CD4-positive, alpha-beta T cell treated with Interleukin-6 for 4 hours (primary cell): Measurements from ENCODE around the gene TNFRSF4.
A peak's percentile ranks its signal among the peaks of the same experiment; 100 is the strongest.
"Not testable (repeated sequence)": the region's sequence is repeated elsewhere in the genome, so short reads cannot be mapped to it uniquely, and the experiment has no call there.

Experiments
- DNase-seq: peaks from one replicate; pipeline ENCODE4 v3.0.0-alpha.2; 2020; ENCODE audit warnings: mixed read lengths

Gene TNFRSF4

DNA sequence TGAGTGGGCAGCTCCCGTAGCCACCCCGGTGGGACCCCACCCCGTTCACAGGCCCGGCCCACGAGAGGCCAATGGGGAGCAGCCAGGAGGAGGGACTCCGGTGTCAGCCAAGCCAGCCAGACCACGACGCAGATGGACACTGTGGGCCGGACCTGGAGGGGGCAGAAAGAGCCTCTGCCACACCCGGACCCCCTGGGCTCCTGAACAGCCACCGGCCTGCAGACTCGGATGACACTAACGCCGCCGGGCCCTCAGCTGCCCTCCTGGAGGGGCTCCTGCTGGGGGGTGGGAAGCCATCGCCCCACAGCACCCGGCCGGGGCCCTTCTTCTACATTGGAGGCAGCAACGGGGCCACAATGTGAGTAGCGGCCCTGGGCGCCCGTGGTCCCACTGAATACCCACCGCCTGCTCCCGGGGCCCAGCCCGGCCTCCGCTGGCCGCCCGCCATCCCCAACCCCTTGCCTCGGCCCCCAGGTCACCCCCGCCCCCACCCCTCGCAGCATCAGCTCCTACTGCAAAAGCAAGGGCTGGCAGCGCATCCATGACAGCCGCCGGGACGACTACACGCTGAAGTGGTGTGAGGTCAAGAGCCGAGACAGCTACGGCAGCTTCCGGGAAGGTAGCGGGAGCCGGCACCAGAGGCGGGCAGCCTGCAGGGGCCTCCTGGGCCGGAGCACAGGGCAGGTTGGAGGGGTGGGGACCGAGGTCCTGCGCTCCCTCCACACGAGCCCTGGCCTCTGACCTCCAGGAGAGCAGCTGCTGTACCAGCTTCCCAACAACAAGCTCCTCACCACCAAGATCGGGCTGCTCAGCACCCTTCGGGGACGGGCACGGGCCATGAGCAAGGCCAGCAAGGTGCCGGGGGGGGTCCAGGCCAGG lies 33.7 kb downstream of the TNFRSF4 start:
- no peak for DNase-seq

DNA sequence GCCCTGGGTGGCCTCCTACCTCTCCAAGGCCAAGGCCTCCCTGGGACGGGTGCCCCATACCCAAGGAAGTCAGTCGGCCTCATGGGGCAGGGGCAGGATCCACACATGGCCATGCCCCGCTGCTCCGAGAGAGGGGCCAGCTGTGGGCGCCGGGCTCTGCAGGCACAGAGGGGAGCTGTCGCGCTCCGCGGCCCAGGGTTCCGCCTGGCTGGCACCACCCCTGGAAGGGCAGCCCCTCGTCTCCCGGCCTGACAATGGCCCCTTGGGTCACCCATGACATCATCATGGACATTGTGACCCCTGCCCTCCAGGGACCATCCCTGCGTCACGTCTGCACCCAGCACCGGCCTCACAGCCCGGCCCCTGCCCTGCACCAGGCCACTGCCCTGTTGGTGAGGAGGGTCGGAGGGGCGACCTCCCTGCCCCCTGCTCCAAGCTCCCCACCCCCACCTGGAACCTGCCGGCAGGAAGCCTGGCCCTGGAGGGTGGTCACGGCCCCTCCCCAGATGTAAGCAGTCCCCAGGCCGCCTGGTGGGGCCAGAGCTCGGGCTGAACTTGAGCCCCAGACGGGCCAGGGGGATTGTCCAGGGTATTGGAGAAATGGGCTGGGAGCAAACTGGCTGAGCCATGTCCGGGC lies 34.5 kb downstream of the TNFRSF4 start:
- DNase-seq = no peak

DNA sequence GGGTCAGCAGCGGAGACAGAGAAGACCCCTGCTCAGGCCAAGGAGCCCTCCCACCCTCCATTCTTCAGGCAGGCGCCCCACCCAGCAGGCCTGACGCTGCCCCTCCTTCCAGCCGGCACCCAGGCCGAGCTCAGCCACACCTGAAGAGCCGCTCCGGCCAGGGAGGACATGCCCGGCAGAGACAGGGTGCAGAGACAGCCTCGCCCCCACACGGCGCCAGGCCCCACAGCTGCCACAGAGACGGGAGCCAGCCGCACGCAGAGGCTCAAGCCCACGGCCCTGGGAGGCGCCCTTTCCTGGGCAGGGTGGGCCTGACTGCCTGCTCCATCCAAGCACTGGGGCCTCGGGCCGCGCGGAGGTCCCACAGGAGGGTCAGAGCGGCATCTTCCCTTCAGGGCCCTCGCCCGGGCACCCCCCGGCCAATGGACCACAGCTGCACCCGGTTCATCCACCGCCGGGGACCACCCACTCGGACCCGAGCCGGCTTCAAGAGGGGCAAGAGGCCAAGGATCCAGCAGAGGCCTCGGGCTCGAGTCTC lies 35.1 kb downstream of the TNFRSF4 start:
- DNase-seq = no peak

DNA sequence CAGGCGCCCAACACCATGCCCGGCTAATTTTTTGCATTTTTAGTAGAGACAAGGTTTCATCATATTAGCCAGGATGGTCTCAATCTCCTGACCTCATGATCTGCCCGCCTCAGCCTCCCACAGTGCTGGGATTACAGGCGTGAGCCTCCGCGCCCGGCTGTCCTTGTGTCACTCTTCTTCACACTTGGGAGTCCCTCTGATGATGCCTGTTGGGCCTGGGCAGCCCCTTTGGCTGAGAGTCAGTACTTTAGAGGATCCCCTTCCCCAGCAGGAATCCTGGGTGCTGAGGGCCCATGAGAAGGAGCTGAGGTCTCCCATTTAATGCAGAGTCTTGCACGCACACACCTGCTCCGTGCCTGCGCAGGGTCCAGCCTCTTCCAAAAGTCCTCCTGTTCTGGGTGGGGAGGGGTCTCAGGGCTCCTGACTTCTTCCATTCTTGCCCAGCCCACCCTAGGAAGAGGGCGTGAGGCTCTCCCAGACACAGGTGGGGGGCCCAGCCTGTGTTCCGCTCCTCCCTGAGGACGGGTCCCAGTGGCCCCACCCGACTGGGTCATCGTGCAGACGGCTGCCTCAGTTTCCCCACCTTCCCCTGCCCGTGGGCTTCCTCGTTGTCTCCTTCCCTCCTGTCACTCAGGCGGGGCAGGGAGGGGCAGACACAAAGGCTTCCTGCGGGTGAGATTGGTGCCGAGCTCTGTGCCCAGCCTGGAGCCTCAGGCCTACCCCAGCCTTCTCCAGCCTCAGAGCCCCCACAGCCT lies 36.3 kb downstream of the TNFRSF4 start:
- DNase-seq = no peak

DNA sequence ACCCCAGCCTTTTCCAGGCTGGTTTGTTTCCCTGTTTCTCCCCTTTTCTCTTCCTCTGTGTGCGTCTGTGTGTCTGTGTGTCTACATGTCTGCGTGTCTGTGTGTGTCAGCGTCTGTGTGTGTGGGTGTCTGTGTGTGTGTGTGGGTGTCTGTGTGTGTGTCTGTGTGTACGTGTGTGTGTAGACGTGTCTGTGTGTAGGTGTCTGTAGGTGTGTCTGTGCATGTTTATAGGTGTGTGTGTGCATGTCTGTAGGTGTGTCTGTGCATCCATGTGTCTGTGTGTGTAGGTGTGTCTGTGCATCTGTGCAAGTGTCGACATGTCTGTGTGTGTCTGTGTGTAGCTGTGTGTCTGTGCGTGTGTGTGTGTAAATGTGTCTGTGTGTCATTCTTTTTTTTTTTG lies 37.0 kb downstream of the TNFRSF4 start:
- DNase-seq = no peak

DNA sequence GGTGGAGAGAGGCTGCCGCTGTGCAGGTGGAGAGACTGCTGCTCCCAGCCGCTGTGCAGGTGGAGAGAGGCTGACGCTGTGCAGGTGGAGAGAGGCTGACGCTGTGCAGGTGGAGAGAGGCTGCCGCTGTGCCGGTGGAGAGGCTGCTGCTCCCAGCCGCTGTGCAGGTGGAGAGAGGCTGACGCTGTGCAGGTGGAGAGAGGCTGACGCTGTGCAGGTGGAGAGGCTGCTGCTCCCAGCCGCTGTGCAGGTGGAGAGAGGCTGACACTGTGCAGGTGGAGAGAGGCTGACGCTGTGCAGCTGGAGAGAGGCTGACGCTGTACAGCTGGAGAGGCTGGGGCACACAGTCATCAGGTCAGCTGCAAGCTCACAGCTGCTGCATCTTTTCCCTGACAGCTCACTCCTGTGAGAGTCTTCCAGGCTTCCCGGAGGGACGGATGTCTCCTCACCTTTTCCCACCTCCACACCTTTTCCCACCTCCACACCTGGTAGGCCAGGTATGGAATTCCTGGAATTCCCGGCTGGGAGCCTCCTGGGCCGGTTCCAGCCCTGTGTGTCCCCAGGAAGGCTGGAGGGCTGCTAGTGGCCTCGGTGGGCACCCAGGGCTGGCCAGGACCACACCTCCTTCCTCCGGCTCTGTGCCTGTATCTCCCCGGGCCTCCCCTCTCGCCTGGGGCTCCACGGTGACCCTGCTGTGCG lies 37.7 kb downstream of the TNFRSF4 start:
- not testable (repeated sequence) for DNase-seq

DNA sequence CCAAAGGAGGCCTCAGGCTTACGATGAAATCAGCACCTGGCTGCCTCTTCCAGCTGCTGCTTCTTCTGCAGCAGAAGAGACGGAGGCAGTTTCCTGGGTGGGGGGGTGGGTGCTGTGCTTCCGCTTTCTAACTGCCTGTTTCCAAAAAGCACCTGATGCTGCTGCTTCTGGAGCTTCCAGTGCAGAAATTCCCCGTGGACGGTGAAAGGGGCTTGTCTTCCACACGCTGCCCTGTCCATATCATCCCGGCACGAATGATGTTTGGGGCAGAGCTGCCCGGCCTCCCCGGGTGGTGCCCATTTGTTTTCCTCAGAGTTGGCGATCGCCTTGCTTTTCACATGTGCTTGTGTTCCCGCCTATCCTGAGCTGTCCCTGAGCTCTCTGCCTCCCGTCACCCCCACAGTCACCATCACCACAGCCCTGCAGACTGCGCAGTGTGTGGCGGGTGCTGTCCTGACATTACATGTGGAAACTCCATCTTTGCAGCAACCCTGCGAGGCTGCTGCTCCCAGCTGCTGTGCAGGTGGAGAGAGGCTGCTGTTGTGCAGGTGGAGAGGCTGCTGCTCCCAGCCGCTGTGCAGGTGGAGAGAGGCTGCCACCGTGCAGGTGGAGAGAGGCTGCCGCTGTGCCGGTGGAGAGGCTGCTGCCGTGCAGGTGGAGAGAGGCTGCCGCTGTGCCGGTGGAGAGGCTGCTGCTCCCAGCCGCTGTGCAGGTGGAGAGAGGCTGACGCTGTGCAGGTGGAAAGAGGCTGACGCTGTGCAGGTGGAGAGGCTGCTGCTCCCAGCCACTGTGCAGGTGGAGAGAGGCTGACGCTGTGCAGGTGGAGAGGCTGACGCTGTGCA lies 38.5 kb downstream of the TNFRSF4 start:
- peak; percentile 31 for DNase-seq

DNA sequence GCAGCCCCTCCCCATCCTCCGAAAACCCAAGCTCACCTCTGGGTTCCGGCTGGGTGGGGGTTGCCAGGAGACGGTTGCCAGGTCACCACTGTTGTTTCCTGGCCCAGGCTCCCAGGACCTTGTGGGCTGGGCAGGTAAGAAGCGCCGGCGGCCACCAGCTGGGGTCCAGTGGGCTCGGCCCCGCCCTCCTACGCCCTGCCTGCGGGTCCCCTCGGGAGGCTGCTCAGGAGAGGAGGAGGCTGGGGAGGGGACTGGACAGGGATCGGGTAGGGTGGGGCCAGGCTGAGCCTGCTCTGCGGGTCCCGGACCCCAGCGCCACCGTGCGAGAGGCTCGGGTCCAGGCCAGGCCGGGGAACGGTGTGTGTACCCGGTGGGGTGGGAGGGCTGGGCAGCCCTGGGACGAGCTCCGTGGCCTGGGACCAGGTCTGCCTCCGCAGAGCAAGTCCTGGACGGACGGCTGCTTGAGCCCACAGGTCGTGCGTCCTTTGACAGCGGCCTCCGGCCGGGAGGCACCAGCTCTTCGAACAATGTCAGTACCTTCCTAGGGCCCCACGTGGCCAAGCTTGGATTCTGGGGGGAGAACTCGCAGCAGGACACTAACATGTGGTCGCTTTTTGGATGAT lies 40.0 kb downstream of the TNFRSF4 start, which contains the start of gene TTLL10:
TSS of gene TTLL10 (plus strand) at position 88 of the 623 bp plus-strand sequence. CDS start 5,336 bp downstream, outside the sequence.
- DNase-seq = peak; percentile 75

DNA sequence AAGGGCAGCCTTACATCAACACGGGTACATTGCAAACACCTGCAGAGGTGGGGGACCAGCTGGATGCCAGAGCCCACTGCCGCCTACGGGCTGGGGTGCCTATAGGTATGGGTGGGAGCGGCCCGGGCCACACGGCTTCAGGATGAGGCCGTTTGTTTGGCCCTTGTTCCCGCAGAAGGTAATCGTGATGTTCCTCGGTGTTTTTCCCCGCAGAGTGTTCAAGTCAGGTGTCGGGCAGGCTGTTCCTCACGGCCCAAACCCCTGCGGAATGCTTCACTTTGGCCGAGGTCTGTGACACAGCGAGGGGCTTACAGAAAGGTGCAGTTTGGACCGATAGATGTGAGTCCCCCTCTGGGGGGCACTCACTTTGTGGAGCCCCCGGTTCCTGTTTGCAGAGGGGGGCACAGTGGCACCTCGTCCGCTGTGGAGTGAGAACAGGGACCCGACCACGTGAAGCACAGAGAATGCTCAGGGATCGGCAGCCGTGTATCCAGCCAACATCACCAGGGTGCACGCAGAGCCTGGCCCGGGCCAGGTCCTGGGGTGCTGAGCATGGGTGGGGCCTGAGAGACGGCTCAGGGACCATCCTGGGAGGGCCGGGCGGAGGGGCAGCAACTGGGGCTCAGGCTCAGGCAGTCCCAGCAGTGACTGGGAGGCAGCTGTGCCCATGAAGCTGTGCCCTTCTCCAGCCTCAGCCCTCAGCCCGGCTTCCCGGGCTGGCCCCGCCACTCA lies 40.7 kb downstream of the TNFRSF4 start:
- DNase-seq = no peak

DNA sequence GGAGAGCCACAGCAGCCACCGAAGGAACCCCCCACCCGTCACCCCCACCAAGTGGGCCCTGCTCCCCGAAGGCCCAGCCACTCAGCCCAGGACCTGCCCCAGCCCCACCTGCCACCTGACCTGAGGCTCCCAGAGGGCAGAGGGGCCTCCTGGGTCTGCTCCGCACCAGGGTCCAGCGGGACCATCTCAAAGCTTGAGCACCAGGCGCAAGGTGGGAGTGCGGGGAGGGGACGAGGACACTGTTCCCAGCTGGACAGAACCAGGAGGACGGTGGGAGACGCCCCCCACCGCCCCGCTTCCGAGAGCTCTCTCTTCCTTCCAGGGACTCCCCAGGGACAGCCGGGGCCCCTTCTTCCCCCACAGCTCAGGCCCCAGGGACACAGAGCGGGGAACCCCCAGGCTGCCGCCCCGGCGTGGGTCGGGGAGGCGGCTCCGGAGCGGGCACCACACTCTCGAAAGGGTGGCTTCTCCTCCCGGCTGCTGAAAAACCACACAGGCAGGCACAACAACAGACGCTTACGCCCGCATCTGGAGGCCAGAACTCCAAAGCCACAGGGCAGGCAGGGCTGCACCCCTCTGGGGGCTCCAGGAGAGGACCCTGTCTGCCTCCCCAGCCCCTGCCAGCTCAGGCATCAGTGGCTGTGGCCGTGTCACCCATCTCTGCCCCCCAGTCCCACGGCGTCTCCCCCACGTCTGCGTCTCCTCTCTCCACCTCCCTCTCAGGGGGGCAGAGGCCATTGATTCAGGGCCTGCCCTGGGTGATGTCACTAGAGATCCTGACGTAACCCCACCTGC lies 42.2 kb downstream of the TNFRSF4 start:
- DNase-seq = peak; percentile 24

DNA sequence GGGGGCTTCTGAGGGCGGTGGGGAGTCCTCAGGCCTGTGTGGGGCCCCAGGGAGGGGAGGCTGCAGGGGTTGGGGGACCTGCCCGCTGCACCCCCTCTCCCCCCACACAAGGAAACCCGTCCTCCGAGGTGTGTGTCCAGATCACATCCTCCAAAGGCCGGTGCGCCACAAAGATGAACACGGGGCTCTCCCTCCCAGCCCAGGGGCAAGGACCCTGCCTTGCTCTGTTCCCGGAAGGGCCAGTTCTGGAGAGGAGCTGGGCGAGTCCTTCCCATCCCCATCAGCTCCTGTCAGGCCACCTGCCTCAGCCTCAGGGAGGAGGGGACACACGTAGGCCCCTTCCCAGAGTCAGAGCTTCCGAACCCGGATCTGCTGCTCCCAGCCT lies 42.8 kb downstream of the TNFRSF4 start:
- no peak for DNase-seq

DNA sequence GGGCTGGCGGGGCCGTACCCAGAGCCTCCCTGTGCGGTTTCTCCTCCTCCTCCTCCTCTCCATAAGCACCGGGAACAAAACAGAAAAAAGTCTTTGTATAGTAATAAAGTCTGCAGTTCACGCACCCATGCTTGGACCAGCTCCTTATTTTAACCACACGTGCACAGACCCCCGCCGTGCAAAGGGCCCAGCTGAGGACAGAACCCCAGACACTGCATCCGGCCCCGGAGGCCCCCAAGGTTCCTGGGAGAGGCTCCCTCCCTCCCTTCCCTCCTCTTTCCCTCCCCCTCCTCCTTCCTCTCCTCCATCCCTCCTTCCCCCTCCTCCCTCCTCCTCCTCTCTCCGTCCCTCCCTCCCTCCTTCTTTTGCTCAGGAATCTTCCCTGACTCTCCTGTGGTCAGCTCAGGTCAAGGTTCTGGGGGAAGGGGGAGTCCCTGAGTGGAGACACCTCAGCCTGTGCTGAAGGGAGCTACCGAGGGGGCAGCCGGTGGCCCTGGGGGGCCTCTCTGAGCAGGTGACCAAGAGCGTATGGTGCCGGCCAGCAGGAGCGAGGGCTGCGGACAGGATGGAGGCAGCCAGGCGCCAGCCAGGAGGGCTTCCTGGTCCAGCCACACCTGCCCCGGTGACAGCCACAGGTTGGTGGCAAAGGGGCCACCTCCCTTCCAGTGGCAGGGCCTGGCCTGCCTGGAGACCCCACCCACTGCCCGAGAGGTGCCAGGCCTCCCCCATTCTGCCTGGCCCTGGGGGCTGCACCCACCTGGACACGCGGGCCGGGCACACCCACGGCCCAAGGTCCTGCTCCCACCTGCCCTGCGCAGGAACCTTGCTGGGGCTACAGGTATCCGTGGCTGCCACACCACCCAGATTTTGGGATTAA lies 43.5 kb downstream of the TNFRSF4 start:
- DNase-seq = no peak

DNA sequence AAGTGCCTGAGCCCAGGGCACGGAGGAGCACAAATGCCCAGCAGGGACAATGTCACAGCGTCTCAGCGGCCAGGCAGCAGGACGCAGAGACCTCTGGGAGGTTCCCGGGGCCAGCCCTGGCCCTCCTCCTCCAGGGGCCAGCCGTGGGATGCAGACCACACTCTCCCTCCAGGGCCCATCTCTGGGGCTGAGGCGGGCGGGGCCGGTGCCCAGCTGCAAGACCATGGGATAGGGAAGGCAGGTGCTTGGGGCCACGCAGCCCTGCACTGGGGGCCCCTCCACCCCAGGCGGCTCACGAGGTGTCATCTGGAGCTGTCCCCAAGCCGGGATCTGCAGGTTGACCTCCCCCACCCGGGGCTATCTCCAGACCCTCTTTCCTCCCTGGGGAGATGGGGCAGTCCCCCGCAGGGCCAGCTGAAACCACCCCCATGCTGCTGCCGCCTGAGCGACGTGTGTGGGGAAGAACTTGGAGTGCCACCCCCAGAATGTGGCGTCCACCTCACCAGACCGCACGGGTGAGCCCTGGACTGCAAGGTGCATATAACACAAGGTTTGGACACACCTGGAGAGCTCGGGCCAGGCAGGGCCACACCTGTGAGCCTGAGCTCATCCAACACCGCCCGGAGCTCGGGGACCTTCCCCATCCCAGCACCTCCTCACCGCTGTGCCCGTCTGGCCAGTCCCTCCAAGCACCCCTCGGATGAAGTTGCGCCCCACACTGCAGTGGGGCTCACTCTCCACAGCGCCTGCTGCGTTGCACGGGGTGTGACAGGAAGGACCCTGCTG lies 44.3 kb downstream of the TNFRSF4 start:
- no peak for DNase-seq

DNA sequence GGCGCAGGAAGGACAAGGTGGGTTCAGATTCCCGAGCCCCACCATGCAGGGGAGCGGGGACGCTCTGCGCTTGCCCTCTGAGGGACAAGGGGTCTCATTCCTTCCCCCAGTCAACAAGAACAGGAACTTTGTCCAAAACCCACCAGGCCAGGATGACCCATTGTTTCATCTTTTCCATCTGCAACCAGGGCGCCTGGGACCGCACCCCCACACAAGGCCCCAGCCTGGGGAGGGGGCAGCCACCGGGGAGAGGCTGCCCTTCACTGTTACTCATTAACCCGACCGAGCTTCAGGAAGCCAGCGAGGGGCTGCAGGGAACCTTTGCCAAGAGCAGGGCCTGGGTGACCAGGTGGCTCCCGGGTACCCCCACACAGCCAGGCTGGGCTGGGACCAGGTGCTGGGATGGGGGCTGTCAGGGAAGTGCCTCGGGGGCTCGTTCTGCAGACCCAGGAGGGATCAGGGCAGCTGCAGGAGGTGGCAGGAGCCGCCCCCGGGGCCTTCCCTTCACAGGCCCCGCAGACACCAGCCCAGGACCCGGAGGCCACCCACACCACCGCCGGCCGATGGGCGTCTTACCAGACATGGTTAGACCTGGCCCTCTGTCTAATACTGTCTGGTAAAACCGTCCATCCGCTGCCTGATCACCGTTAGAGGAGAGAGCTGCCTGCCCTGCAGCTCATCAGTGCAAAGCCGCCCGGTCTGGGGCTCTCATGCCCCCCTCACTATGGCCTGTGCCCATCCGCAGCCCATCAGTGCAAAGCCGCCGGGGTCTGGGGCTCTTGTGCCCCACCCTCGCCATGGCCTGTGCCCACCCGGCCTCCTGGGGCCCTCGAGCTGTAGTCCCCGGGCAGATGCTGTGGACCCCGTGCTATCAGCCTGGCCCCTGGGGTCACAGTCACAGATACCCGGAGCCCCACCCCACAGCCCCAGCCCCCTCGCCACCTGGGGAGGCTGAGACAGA lies 45.2 kb downstream of the TNFRSF4 start:
- no peak for DNase-seq

DNA sequence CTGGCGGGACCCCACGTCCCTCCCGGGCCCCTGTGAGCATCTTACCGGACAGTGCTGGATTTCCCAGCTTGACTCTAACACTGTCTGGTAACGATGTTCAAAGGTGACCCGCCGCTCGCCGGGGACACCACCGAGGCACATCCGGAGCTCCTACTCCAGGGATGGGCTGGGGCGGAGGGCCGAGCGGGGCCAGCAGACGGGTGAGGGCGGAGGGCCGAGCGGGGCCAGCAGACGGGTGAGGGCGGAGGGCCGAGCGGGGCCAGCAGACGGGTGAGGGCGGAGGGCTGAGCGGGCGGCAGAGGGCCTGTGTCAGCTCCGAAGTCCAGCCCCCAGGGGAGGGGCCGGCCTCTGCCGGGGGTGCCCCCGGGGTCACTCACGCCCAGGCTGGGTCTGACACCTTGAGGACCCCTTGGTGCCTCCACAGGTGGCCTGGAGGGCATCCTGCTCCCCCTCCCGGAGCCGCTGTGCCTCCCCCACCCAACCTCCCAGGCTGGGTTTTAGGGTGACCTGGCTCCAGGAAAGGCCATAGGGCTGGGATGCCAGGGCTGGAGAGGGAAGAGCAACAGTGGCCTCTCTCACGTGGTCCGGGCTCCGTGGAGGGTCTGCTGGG lies 46.0 kb downstream of the TNFRSF4 start:
- DNase-seq = no peak

DNA sequence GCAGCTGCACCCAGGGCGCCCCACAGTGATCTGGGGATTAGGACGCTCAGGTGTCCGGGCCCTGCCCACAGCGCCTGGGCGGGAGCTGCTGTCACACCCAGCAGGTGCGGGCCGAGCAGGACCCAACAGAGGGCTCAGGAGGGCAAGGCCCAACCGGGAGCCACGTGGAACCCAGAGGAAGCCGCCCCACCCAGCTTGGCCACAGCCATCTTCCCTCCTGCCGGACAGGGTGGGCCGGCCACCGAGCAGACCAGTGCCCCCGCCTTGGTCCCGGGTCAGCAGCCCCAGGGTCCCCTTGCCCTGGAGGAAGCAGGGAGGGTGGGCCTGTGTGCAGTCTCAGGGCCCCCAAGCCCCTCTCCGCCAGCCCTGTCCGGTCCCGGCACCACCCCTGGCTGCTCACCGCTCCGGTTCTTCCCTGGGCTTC lies 46.5 kb downstream of the TNFRSF4 start:
- no peak for DNase-seq
